ENCODE results near the gene SUN2.

SUN2 gene

GRCh38 chr22:38698407-38699094 is 57.2 kb downstream of the SUN2 start:
- no peak for FAIRE-seq
- DNase-seq (ENCODE audit: low spot score) = no peak

DNA sequence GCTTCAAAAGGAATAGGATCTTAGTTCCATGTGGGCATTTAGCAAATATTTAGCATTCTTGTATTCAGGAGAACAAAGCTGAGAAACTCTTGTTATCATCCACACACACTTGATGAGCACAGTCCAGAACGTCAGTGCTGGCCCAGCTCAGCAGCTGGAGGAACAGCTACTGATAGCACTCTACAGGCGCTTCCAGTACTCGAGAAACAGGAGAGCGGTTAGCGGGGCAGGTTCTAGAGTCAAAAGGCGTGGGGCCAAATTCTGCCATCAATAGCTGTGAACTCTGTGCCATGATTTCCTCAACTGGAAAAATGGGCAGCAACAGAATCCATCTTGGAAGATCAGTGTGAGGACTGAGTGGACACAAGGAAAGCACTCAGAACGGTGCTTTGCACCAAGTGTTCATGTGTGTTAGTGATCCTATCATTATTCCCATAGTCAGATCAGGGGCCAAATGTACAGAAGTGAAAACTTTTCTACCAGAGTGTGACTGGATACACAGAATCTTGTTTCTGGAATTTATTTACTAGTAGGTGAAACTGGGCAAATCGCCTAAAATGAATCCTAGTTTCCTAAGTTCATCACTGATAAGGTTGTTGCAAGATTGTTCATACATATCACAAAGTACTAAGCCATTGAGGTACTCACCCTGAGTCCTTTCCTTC is 58.2 kb downstream of the SUN2 start:
- no peak for DNase-seq (ENCODE audit: low spot score)
- FAIRE-seq = no peak

DNA sequence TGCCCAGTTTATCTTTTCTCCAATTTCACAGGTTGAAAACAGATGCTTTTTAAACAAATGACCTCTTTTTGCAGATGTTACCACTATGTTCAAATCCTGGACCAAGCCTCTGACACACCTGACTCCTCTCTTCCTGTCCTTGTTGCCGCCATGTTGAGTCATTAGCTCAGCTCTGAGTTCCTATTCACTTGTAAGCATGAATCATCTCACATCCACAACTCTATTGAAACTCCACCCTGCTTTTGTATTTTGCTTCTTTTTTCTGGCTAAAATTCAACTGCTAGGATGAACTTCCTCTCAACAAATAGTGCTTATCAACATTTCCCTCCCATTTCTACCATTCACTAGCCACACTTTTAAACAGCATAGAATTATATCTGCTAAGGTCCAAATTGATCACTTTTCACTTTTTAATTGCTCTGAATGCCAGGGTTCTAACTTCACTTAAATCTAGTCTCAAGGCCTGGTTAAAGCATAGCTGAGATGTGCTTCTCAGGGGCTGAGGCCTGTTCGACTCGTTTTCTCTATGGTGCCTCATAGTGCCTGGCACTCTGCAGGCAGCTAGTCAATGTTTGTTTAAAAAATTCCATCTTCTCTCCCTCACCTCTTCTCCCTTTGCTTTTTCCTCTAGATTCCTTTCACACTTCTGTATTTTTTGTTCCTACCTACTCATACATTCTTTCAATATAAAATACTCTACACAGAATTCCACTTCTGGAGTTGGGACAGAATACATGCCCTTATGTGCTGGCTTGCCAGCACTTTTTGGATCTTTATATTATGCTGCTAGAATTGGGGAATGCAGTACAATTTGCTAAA is 59.0 kb downstream of the SUN2 start:
- DNase-seq (ENCODE audit: low spot score) (peak; percentile 70), FAIRE-seq (peak; percentile 80)

- DNase-seq (ENCODE audit: low spot score) (no peak), FAIRE-seq (no peak)
These were observed 60.9 kb downstream of the SUN2 start for GRCh38 chr22:38694940-38695339.

DNA sequence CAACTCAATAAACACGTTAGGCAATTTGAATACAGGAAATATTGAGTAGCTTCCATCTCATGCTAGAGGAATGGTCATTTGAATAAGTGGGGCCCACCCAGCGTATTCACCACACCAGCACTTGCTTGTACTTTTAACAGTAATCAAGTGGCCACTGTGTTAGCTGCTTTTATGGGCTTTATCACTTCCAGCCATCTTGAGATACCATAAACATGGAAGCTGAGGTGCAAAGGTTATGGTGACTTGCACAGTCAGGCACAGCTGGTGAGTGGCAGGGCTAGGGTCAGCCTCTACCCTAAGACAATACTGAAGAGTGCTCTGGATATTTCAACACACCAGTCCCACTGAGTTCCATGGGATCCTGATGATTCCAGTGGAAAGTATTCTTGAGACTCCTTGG is 61.7 kb downstream of the SUN2 start:
- FAIRE-seq = no peak
- no peak for DNase-seq (ENCODE audit: low spot score)

DNA sequence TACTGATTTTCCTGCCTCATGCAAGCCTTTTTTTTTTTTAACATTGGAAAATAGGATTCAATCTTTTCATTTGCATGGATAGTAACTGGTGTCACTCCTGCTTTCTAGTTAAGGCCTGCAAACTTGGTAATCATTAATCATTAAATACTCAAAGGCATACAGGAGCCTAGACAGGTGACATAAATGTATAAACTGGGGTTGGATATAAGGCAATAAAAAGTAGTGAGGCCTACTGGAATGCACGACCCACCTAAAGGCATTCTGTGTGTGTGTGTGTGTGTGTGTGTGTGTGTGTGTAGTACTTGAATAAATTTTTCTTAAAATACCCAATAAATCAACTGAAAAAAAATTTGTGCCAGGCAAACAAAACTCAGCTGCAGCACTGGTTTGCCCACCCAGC is 66.1 kb downstream of the SUN2 start:
- FAIRE-seq (no peak), DNase-seq (ENCODE audit: low spot score) (no peak)

DNA sequence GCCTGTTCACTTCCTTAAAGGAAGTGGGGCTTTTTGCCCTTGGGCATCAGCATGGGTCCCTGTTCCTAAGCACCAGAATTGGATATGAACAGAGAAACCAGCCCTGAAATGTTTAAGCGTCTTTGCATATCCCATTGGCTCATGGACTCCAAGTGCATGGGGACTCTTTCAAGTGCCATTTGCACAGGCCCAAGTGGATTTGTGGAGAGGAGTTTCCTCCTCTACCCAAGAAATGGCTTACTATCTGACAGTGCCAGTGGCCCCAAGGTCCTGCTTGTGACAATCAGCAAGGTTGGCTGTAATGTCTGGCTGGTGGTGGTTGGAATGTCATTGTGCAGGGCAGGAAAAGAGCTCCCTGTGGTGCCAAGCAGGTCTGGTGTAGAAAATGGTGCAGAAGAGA is 70.0 kb downstream of the SUN2 start:
- FAIRE-seq (no peak), DNase-seq (ENCODE audit: low spot score) (no peak)

DNA sequence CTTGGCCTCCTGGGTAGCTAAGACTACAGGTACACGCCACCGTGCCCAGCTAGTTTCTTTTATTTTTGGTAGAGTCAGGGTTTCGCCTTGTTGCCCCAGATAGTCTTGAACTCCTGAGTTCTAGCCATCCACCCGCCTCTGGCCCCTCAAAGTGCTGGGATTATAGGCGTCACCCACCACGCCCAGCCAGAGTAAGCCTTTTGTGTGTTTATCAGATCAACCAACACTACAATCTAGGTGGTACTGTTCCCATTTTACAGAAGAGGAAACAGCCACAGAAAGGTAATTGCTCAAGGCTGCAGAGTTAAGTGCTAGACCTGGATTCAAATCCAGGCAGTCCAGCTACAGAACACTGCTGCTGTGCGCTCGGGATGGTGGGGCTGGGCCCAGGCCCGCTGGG is 70.9 kb downstream of the SUN2 start:
- FAIRE-seq = no peak
- DNase-seq (ENCODE audit: low spot score) = no peak
